GM18511 (cell line): ENCODE data around the gene NEU4.
"Not testable (repeated sequence)": the region's sequence is repeated elsewhere in the genome, so short reads cannot be mapped to it uniquely, and the experiment has no call there.

Experiments used
- ATAC-seq: cut with Tn5 transposase; IDR thresholded peaks from one replicate; pipeline ENCODE4 v1.9.1; 2021; ENCODE audit warnings: mild to moderate bottlenecking, moderate library complexity; ENCODE audit not compliant: unreplicated experiment

The NEU4 gene

GRCh38 chr2:241811952-241812729 lies 3.1 kb downstream of the NEU4 start:
- ATAC-seq = no peak

- no peak for ATAC-seq
These were observed 4.0 kb downstream of the NEU4 start for GRCh38 chr2:241812730-241813643.

GRCh38 chr2:241813644-241814392 lies 4.8 kb downstream of the NEU4 start:
- ATAC-seq = no peak

GRCh38 chr2:241814393-241814642 lies 5.3 kb downstream of the NEU4 start:
- no peak for ATAC-seq

- no peak for ATAC-seq
These were observed 5.9 kb downstream of the NEU4 start for GRCh38 chr2:241814643-241815476.

GRCh38 chr2:241815477-241816430 lies 6.8 kb downstream of the NEU4 start:
- ATAC-seq = no peak

- no peak for ATAC-seq
These were observed 7.6 kb downstream of the NEU4 start for GRCh38 chr2:241816431-241817121.

- ATAC-seq = no peak
These were observed 8.3 kb downstream of the NEU4 start for GRCh38 chr2:241817126-241817820.

GRCh38 chr2:241817821-241818215 lies 8.8 kb downstream of the NEU4 start:
- ATAC-seq = not testable (repeated sequence)

- ATAC-seq = no peak
These were observed 9.4 kb downstream of the NEU4 start for GRCh38 chr2:241818229-241818942.

GRCh38 chr2:241818943-241819270 lies 9.9 kb downstream of the NEU4 start:
- no peak for ATAC-seq

GRCh38 chr2:241819947-241820624 lies 11.1 kb downstream of the NEU4 start:
- not testable (repeated sequence) for ATAC-seq

GRCh38 chr2:241820625-241821384 lies 11.8 kb downstream of the NEU4 start:
- no peak for ATAC-seq

- ATAC-seq = no peak
These were observed 12.7 kb downstream of the NEU4 start for GRCh38 chr2:241821460-241822263.

GRCh38 chr2:241822264-241822623 lies 13.3 kb downstream of the NEU4 start:
- no peak for ATAC-seq
